ENCODE results near the gene HPCAL1.

DNA sequence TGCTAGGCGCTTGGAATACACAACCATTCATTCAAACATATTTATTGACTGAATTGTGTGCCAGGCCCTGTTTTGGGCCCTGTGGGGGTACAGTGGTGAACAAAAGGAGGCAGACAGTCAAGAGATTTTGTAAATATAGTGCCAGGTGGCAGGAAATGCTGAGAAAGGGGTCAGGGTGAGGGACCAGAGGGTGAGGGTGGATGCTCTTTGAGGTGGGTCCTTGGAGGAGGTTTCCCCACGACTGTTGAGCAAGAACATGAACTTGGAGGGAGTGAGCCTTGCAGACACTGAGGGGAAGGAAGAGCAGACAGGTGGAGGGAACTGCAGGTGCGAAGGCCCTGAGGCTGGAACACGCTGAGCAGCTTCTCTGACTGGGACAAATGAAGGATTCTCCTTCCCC, 104.7 kb downstream of the HPCAL1 start:
- TF ChIP-seq, protein P1, sequence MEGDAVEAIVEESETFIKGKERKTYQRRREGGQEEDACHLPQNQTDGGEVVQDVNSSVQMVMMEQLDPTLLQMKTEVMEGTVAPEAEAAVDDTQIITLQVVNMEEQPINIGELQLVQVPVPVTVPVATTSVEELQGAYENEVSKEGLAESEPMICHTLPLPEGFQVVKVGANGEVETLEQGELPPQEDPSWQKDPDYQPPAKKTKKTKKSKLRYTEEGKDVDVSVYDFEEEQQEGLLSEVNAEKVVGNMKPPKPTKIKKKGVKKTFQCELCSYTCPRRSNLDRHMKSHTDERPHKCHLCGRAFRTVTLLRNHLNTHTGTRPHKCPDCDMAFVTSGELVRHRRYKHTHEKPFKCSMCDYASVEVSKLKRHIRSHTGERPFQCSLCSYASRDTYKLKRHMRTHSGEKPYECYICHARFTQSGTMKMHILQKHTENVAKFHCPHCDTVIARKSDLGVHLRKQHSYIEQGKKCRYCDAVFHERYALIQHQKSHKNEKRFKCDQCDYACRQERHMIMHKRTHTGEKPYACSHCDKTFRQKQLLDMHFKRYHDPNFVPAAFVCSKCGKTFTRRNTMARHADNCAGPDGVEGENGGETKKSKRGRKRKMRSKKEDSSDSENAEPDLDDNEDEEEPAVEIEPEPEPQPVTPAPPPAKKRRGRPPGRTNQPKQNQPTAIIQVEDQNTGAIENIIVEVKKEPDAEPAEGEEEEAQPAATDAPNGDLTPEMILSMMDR (IDR thresholded peaks at IDR 0.05; ENCODE audit: insufficient read depth, low read length, poor library complexity, severe bottlenecking): no peak
- no peak for TF ChIP-seq EZH2phosphoT487 (conservative IDR thresholded peaks at IDR 0.05; ENCODE audit: low read length)

All from SU-DHL-6 (cell line).